ENCODE measurements around the gene PLCB4. TPM values are rescaled to one million over a fixed set of nuclear protein-coding genes. Genes with fewer than 3 reads are reported as not detected.

The PLCB4 gene
- total RNA-seq, 1 donor from 2014 or later = 1.1 TPM

DNA sequence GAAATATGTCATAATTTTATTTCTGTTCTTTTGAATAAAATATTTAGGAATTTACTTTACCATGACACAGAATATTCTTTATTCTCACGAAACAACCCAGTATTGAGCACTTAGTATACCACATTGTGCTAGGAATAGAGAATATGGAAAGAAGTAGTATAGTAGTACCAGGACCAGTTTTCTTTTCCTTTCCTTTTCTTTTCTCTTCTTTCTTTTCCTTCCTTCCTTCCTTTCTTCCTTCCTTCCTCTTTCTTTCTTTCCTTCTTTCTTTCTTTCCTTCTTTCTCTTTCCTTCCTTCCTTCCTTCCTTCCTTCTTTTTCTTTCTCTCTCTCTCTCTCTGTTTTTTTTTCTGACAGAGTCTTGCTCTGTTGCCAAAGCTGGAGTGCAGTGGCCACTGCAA is 7.5 kb upstream of the PLCB4 start:
- no peak for ATAC-seq

DNA sequence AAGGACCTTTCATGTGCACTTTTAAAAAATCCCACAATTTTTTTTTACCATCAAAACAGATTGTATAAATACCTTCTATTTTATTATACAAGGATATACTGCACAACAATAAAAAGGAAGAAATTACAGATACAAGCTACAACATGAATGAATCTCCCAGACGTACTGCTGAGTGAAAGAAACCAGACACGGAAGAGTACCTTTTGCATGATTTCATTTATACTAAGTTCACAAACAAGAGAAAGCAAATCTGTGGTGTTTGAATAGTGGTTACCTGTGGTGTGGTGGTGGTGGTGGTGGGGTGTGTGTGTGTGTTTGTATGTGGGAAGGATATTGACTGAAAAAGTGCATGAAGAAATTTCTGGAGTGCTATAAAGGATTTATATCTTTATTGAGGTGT is 6.8 kb upstream of the PLCB4 start:
- ATAC-seq = peak; percentile 35

DNA sequence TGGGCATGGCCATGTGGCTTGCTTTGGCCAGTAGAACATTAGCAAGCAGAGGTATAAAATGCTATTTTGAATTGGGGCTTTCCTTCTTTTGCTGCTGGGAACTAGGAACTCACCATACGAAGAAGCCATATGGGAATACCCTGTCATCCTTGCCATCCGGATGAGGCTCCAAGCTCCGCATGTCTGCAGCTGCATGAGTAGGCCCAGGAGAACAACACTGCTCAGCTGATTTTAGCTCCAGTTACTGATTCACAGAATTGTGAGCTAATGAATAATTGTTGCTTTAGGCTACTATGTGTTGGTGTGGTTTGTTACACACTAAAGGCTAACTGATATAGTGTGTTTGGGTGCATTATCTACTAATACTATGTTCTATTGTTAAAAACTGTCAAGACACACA is 2.7 kb upstream of the PLCB4 start:
- no peak for ATAC-seq

DNA sequence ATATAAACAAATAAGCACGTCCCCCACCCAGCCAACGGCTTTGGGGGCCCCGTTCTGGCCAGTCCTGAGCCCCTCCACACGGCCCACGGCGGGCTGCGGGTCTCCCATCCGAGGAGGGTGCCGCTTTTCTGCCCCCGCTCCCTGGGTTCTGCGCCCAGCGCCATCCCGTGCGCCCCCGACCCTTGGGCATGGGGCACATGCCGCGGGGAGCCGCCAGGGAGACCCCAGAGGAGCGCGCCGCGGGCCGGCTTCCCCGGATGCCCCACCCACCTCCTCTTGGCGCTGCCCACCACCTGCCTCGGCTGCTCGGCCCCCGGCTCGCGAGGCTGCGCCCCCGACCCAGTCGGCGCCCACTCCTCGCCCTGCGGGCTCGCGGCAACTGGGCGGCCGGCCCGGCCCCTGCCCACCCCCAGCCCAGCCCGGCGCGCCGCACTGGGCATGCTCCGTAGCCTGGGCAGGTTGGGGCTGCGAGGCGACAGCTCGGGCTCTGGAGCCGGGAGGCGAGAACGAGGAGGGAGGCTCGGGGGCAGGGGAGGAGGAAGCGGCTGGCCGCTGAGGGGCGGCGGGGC is 570 bp upstream of the PLCB4 start:
- peak; percentile 43 for ATAC-seq

DNA sequence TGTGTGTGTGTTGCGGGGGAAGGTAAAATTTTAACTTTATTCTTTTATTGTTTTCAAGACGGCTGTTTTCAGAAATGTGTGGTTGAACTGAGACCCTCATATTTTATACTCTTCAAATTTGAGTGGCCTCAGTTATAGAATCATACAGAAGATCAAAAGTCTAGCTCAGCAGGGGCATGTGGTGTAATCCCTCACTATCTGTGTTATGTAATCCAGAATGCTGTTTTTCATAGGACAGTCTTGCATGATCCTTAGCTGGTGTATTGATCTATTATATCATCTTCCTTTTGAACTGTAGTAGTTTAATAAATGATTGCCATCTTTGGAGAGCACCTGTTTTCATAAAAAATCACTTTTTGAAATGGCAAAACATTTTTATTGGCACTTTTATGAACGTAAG is 1.4 kb downstream of the PLCB4 start:
- no peak for ATAC-seq

DNA sequence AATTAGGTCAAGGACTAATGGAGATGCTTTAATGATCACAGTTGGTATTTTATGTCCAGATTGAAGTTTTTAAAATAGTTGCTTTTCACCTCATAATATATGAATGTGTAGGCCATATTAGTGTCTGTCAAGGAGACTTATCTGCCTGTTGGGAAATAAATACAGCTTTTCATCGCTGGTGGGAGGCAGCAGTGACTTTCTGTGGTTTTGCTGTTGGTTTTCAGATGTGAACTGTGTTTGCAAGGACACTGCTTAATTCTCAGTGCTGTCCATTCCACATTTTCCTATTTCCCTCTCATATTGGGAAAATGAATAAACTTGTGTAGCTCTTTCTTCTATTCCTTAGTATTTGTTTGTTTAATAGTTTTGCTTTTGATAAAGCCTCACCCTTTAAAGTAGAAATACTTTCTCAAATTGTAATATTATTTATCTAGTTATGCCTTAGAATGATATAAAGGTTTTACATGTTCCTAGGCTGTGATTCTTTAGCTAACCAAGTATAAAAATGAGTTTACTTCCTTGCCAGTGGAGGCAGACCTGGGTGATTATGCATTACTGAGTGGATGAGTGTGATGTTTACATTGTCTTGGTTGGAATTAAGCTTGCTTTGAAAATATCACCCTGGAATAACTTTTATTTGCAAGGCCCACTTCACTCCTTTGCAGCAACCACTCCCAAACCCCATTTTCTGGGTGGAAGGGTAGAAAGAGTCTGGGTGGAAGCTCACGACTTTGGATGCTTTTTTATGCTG is 3.3 kb downstream of the PLCB4 start:
- ATAC-seq = no peak

DNA sequence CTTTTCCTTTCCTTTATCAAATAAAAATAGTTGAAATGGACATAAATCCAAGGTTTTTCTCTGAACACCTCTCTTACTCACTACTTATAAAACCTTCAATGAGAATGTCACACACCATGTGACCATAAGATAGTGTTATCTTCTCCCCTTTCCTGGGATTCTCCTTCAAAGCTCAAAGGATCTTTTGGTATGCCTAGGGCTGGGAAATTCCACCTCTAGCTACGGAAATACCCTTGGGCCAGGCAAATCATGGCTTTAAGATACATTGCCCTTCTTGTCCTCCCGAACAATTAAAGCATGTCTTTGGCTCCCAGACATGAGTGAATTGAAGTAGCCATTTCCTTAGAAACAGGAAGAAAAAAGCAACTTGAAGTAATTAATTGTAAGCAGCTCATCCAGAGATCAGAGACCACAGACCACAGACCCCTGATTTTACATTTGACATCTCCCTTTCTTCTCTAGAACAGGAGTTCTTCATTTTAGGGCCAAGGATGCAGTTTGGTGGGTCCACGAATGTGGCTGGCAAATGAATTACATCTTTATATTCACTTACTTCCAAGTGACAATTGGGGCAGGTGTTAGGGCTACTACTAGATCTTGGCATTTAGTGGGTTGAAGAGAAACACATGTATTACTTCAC is 4.1 kb downstream of the PLCB4 start:
- no peak for ATAC-seq

DNA sequence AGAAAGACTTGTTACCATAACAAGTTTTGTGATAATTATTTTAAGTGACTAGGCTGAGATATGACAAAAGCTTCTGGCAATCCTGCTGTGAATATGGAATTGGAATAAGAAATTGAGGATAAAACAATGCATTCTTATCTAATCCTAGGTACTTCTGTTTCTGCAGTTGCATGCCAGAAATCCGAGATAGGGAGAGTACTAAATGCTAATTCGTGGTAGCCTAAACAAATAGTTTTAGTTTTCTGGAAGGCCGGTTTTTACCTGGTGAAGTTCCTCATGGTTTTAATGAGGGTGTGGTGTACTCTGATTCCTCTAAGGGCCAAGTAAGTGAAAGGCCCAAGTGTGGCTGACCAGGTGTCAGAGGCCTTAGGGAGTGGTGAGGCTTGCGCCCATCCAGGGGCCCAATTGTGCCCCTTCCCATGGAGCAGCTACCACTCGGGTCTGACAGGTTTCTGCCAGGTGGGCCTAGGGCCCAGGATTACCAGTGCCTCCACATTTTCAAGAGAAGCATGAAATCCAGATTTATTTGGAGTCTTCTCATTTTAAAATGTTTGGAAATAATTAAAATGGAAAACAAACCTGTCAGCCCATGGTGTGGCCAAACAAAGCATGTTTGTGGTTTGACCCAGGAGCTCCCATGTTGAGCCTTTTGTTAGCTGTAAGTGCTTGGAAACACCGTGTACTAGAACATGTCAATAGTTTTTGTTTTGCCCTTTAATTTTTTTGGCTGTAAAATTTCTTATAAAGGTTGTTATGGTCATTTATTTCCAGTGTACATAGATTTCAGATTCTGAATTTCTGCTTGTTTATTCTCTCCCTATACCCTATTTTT is 6.6 kb downstream of the PLCB4 start:
- no peak for ATAC-seq

DNA sequence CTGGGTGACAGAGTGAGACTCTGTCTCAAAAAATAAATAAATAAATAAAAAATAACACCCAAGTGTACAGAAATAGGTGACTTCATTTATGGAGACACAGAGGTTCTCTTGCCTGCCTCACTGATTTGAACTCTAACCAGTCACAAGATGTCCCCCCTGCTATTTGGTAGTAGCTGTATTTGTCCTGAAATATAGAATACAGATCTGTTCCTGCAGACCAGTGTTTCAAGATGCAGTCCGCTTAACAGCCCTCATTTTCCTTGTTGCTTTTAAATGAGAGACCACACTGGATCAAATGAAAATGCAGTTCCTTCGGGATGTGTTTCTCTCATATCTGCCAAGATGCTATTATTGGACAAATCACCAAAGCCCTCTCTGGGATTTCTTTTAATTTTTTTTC is 7.6 kb downstream of the PLCB4 start:
- ATAC-seq = no peak

DNA sequence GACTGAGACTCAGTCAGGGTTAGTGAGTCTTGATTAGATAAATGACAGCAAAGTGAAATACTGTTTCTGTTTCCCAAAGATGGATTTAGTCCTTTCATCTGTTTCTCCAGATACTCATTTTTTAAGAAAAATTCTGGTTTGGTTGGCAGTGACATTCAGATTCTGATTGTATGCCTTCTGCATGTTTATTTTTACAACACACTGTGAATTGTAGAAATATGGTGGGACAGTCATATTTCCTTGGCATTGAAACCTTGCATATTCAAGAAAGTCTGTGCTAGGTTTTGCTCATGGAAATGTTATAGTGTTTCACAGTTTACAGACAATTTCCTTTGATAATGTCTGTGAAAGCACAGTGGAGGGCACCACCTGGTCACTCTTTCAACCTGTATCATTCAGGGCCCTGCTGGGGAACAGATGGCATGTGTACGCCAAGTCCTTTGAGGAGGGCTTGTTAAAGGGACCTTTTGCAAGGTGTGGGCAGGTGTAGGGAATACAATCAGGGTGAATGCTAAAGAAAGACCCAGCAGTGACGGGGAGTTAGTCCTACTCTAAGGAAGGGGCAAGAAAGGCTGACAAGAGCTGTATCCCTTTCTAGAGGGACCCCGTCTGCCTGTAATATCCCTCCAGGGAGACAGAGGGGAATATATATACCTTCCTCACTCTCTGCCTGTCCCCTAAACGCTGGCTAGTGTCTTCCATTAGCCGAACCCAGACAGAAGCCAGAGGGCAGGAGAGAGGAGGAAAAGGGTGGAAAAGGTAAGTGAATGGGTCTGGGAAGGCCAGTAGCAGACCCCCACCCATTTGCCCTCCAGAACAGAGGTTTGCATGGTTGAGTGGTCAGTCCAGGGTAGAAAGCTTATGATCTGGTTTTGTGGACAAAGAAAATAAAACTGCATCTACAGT is 10.2 kb downstream of the PLCB4 start:
- no peak for ATAC-seq

DNA sequence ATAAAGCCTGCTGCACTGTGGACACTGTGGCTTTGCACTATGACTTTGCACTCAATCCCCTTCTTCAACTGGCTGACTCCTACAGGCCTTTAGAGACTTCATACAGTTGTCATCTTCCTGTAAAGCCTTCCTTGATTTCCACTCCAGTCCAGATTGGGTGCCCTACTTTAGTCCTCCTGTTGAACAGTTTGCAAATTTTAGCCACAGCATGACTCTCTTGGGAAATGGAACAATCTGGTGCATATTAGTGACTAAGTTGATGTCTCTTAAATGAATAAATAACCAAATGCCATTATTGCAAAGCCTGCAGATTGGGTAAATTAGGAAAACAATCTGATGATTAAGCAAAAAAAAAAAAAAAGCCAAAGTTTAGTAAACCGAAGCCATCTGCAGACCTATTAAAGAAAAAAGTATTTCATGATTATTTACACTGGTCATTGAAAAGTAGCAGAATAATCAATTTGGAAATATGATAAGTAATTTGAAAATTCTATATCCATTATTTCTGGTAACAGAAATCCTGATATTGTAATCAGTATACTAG is 12.6 kb downstream of the PLCB4 start:
- ATAC-seq = no peak

DNA sequence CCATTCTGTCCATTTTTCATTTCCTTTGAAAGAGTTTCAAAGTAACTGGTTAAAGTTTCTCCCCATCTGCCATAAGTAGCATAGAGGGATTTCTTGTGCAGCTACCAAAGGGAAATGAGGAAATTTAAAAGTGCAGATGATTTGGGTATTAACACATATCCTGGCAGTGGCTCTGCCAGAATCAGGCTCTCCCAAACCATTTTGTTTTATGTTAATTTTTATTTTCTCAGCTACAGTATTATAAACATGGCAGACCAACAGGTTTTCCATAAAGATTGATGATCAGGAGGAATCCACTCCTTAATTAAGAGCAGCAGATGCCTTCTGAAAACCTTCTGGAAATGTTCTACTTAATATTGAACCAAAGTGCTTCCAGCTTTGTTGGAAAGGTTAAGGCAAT is 13.9 kb downstream of the PLCB4 start:
- no peak for ATAC-seq

DNA sequence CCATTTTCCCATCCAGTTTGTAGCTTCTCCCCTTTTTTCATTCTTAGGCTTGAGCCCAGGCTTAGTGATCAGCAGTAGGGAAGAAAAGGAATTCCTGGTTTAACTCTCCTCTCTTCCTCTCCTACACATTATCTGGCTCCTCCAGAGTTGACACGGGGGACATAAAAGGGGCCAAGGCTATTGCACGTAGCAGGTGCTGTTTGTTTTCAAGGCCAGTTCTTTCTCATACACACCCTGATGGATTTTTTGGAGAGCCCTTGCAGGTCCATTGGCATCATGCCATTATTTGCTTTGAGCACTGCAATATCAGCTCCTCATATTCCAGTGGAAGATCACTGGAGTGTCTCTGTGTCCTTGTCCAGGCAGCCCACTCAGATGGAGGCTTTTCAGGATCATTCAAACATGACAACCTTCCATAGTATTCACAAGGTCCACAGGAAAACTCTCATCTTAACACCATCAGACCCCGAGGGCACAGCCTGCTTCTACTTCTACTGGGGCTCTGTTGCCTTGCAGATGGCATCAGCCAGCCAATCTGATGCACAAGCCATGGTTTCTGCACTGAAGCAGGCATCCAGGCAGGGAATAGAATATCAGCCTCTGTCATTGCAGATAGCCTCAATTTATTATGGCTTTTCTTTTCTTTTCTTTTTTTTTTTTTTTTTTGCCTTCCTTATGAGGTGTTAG is 18.8 kb downstream of the PLCB4 start:
- no peak for ATAC-seq

DNA sequence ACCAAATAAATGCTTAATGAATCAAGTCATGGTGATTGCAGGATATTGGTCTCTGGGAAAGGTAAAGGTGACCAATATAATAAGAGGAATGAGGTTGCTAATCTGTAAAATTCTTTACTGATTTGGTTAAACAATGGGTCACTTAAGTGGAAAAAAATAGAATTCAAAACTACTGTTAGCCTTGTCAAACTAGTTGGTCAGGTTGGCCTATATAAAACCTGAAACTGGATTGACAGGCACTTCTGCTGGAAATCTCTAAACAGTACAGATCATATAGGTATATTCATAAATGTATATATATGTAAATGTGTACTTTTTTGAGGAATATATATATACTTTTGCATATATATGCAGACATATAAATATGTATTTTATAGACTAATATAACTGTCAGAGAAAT is 19.7 kb downstream of the PLCB4 start:
- ATAC-seq = no peak

DNA sequence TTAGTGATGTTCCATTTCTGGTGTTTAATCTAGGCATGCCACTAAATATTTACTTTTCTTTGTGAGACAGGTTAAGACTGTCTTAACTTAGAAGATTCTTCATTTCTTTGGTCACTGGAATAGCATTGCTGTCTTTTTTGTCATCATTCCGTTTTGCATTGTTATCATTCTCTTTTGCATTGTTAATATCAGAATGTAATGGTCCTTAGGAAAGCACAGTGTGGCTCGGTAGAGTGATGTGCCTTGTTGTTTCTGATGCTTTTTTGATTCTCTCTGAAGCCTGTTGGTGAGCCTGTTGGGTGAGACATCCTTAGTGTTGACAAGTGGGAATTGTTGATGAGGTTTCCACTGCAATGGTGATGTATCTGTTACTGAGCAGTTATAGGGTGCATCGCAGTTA is 23.2 kb downstream of the PLCB4 start:
- no peak for ATAC-seq

DNA sequence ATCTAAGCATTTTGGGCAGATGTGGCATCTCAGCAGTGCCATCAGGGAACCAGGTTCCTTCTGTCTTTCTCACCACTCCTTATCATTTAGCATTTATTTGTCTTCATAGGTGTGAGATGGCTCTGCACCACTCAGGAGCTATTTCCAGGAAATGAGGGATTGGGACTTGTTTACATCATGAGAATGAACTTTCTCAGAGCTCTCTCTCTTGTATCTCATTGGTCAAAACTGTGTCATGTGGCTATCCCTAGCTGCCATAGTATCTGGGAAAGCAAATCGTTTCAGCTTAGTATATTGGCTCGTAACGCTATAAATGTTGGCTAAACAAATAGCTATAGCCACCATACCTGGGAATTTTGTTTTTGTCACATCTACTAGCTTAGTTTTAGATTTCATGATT is 23.8 kb downstream of the PLCB4 start:
- ATAC-seq = no peak

DNA sequence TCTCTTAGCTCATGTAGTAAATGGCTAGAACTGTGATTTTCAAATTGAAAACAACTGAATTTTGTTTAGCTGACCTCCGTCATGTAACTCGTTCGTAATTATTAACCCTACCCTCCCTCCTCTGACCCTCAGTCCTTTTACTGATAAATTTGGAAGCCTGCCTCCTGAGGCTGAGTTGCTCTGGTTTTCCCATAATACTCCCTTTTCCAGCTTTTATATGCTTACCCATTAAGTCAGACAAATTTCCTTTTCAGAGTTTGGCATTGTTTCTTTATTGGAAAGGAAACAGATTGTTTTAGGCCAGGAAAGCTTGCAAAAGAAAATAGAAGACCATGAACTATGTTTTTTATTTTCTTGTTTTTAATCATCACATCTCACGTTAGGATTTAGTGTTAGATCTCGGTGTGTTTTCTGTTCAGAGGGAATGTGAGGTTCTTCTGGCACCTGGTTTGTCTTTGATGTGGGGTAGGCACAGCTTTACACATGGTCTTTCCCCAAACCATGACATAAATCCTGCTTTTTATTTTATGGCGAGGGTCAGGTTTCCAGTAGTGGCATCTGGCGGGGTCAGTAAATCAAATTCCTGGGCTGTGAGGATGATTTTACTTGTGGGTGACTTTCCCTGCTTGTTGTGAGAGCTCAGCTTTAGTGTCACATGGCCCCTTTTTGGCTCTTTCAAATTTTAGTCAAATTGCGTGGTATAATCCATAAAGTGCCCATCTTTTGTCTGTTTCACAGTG is 24.5 kb downstream of the PLCB4 start:
- no peak for ATAC-seq

DNA sequence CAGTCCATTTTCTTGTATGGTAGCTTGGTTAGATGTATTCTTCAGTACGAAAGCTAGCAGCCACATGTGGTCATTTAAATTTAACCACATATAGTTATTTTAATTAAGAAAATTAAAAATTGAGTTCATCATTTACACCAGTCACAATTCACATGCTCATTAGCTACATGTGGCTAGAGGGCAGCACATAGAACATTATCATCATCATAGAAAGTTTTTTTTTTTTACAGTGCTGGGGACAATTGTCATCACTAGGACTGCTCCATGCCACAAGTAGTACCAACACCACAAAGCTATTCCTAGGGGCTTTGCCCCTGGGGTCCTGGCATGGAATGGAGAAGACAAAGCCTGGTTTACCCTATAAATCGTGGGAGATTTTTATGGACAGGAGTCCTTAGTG is 30.5 kb downstream of the PLCB4 start:
- ATAC-seq = no peak

DNA sequence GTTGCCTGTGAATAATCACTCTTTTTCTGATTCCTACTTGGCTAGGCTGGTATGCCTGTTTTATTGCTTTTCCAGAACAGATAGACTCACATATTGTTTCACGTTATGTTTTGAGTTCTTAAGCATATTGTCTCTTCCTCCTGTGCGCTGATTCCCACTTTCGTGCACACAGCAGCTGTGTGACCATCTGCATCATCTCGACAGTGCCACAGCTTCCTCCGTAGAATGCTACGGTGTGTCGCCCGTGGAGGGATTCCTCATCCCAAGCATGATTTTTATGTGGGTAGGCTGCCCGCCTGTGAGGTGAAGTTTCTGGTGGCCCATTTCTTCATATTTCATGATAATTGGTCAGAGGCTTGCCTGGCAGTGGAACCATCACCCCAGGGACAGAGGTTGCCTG is 31.8 kb downstream of the PLCB4 start:
- ATAC-seq = no peak

DNA sequence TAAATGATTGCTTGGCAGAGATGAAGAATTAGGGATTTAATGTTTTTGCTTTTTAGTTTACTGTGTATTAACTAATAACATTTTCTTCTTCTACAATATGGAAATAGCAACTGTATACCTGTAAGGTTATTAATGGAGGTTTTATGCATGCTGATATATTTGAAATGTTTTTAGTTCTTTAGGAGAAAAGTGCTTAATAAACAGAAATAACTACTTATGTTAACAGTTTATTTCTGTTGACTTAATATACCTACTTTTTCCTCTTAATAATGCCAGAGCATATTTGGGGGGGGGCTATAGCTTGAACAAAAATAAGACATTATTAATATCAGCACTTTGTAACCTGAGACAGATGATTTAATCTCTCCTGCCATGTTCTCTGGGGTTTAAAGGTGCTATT is 33.6 kb downstream of the PLCB4 start:
- ATAC-seq = no peak

DNA sequence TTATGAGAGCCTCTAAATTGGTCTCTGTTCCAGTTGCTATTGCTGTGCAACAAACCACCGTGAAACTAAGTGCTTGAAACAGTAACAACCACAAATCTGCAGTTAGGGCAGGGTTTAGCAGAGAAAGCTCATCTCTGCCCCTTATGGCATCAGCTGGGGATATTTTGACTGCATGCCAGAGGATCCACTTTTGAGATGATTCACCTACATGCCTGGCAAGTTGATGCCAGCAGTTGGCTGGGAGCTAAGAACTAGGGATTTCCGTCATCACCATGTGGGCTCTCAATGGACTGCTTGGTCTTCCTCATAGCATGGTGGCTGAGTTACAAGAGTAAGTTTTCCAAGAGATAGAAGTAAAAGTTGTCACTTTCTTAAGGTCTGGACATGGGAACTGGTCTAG is 35.1 kb downstream of the PLCB4 start:
- ATAC-seq = no peak

Measured in esophagus mucosa (tissue), 1 donor.